NCI-H146 treated with DMSO at 0.1 percent for 48 hours (cell line): ENCODE data around the gene LTA.
A peak's percentile ranks its signal among the peaks of the same experiment; 100 is the strongest.

ENCODE experiments used
- DNase-seq: peaks from one replicate; lab custom pipeline; 2025; ENCODE audit not compliant: unreplicated experiment; lab: John Stamatoyannopoulos, UW

LTA gene

GRCh38 chr6:31572041-31572911 lies at the start of gene LTA:
LTA (plus strand) TSS chr6:31572289; CDS start chr6:31572743, 454 bp downstream.
- DNase-seq: no peak

GRCh38 chr6:31525553-31525931 lies 46.5 kb upstream of the LTA start:
- no peak for DNase-seq

GRCh38 chr6:31525932-31526591 lies 46.0 kb upstream of the LTA start:
- DNase-seq: no peak

GRCh38 chr6:31528307-31528777 lies 43.7 kb upstream of the LTA start:
- DNase-seq: no peak

GRCh38 chr6:31528821-31529328 lies 43.2 kb upstream of the LTA start, which contains the start of gene MCCD1:
MCCD1 (plus strand) TSS chr6:31528962; CDS start chr6:31529015, 53 bp downstream.
- no peak for DNase-seq

- DNase-seq: no peak
Observed at GRCh38 chr6:31529329-31530150, 42.5 kb upstream of the LTA start.

- no peak for DNase-seq
Observed at GRCh38 chr6:31530659-31531058, 41.4 kb upstream of the LTA start.

- DNase-seq: no peak
Observed at GRCh38 chr6:31531162-31531561, 40.9 kb upstream of the LTA start.

- no peak for DNase-seq
Observed at GRCh38 chr6:31531771-31532643, 40.1 kb upstream of the LTA start.

GRCh38 chr6:31532644-31533454 lies 39.2 kb upstream of the LTA start:
- DNase-seq: no peak

GRCh38 chr6:31533455-31533841 lies 38.6 kb upstream of the LTA start:
- no peak for DNase-seq

GRCh38 chr6:31534011-31534410 lies 38.1 kb upstream of the LTA start:
- DNase-seq: no peak

- DNase-seq: no peak
Observed at GRCh38 chr6:31534521-31535040, 37.5 kb upstream of the LTA start.

- no peak for DNase-seq
Observed at GRCh38 chr6:31535538-31536324, 36.4 kb upstream of the LTA start.

GRCh38 chr6:31538805-31539400 lies 33.2 kb upstream of the LTA start:
- no peak for DNase-seq

- no peak for DNase-seq
Observed at GRCh38 chr6:31540640-31541039, 31.4 kb upstream of the LTA start.

- peak; percentile 57 for DNase-seq
Observed at GRCh38 chr6:31541059-31541657, 30.9 kb upstream of the LTA start.
